Peyer's patch (tissue), 4 donors: ENCODE measurements around the gene CXCL6.

Experiments
- POLR2A ChIP-seq, 2 donors: fragments of 450-650 bp; IDR thresholded peaks; one replicate each; pipeline ENCODE4 v1.5.1; 2017; ENCODE audit warnings: antibody characterized with exemption in 2 of 2, mild to moderate bottlenecking in 2 of 2, moderate library complexity in 2 of 2
- TF ChIP-seq, protein P1 (sequence below), 6 experiments: fragments of 450-650 bp in 4 of 6; fragments of 200-600 bp in 2 of 6; sonication (generic) in 1 of 6; IDR thresholded peaks; one replicate each; pipeline ENCODE4 v1.5.1; 2017 to 2019; ENCODE audit warnings: antibody characterized with exemption in 6 of 6, mild to moderate bottlenecking in 3 of 6, moderate library complexity in 1 of 6

DNA sequence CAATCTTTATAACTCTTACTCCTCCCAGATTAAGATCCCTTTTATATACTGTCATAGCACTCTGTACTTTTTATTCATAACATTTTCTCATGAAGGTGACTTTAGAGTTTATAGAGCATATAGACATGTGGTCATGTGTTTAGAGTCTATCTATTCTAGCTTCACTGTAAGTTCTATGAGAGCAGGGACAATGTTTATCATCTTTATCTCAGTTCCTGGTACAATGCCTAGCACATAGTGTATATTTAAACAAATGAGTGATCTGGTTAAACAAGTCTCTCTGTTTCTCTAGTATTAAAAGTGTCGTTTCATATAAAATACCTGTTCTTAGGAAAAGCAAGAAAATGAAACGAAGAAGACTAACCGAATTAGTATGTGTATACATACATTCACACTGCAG lies 3.2 kb downstream of the CXCL6 start:
- TF ChIP-seq, protein P1, sequence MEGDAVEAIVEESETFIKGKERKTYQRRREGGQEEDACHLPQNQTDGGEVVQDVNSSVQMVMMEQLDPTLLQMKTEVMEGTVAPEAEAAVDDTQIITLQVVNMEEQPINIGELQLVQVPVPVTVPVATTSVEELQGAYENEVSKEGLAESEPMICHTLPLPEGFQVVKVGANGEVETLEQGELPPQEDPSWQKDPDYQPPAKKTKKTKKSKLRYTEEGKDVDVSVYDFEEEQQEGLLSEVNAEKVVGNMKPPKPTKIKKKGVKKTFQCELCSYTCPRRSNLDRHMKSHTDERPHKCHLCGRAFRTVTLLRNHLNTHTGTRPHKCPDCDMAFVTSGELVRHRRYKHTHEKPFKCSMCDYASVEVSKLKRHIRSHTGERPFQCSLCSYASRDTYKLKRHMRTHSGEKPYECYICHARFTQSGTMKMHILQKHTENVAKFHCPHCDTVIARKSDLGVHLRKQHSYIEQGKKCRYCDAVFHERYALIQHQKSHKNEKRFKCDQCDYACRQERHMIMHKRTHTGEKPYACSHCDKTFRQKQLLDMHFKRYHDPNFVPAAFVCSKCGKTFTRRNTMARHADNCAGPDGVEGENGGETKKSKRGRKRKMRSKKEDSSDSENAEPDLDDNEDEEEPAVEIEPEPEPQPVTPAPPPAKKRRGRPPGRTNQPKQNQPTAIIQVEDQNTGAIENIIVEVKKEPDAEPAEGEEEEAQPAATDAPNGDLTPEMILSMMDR (IDR thresholded peaks at IDR 0.05), result no peak
- TF ChIP-seq POLR2A (IDR thresholded peaks at IDR 0.05), result no peak
